Neural progenitor cell (in vitro differentiated cells): ENCODE data around the gene CLCN2. TPM values are rescaled to one million over a fixed set of nuclear protein-coding genes. Genes with fewer than 3 reads are reported as not detected.
A peak's percentile ranks its signal among the peaks of the same experiment; 100 is the strongest.
"Not testable (repeated sequence)": the region's sequence is repeated elsewhere in the genome, so short reads cannot be mapped to it uniquely, and the experiment has no call there.

Experiments
- DNase-seq: peaks from one replicate; pipeline ENCODE4 v3.0.0-alpha.2; 2016; ENCODE audit warnings: low spot score
- H2AFZ ChIP-seq: fragments of 200-600 bp; sonication (generic); replicated peaks from 2 replicates; pipeline ENCODE4 v1.6.1; 2016; ENCODE audit warnings: antibody characterized with exemption
- H3F3A ChIP-seq: fragments of 200-600 bp; sonication (generic); 2 replicates; pipeline ENCODE4 v1.6.1; 2016; ENCODE audit warnings: antibody characterized with exemption, low read depth
- H3K27ac ChIP-seq: fragments of 200-600 bp; sonication (generic); 2 replicates; pipeline ENCODE4 v1.5.1; 2016; ENCODE audit warnings: mild to moderate bottlenecking
- H3K27me3 ChIP-seq: fragments of 200-600 bp; sonication (generic); 2 replicates; pipeline ENCODE4 v1.6.1; 2016; ENCODE audit warnings: mild to moderate bottlenecking, moderate library complexity
- H3K36me3 ChIP-seq: fragments of 200-600 bp; sonication (generic); 2 replicates; pipeline ENCODE4 v1.5.1; 2016
- H3K4me1 ChIP-seq: fragments of 200-600 bp; sonication (generic); 2 replicates; pipeline ENCODE4 v1.6.1; 2016; ENCODE audit warnings: mixed run types
- H3K4me2 ChIP-seq: fragments of 200-600 bp; sonication (generic); 2 replicates; pipeline ENCODE4 v1.6.1; 2016
- H3K4me3 ChIP-seq: fragments of 200-600 bp; sonication (generic); 2 replicates; pipeline ENCODE4 v1.5.1; 2016
- H3K79me2 ChIP-seq: fragments of 200-600 bp; sonication (generic); 2 replicates; pipeline ENCODE4 v1.6.1; 2016; ENCODE audit warnings: low read depth
- H3K9ac ChIP-seq: fragments of 200-600 bp; sonication (generic); 2 replicates; pipeline ENCODE4 v1.6.1; 2016
- H3K9me3 ChIP-seq: fragments of 200-600 bp; sonication (generic); 2 replicates; pipeline ENCODE4 v1.5.1; 2016; ENCODE audit warnings: low read depth
- H4K20me1 ChIP-seq: fragments of 200-600 bp; sonication (generic); 2 replicates; pipeline ENCODE4 v1.6.1; 2016; ENCODE audit warnings: low read depth
- H3K27ac Mint-ChIP-seq: 3 replicates; pipeline ENCODE4 v1.8.0; 2021; ENCODE audit warnings: mixed read lengths
- H3K27me3 Mint-ChIP-seq: 2 replicates; pipeline ENCODE4 v1.8.0; 2022; ENCODE audit warnings: low read depth, mild to moderate bottlenecking, inconsistent platforms, moderate library complexity, mixed read lengths; ENCODE audit not compliant: insufficient read depth
- H3K36me3 Mint-ChIP-seq: 3 replicates; pipeline ENCODE4 v1.8.0; 2021; ENCODE audit warnings: mixed read lengths
- H3K4me1 Mint-ChIP-seq: 3 replicates; pipeline ENCODE4 v1.8.0; 2021; ENCODE audit warnings: mixed read lengths
- H3K4me3 Mint-ChIP-seq: 3 replicates; pipeline ENCODE4 v1.8.0; 2021; ENCODE audit warnings: mild to moderate bottlenecking, moderate library complexity, mixed read lengths
- H3K9me3 Mint-ChIP-seq: 3 replicates; pipeline ENCODE4 v1.8.0; 2020; ENCODE audit warnings: mixed read lengths
- CTCF ChIP-seq: fragments of 200-600 bp; sonication (generic); IDR thresholded peaks from 2 replicates; pipeline ENCODE4 v1.5.1; 2017; ENCODE audit warnings: antibody characterized with exemption, mild to moderate bottlenecking
- EZH2 ChIP-seq: fragments of 200-600 bp; sonication (generic); IDR thresholded peaks from 2 replicates; pipeline ENCODE4 v1.6.1; 2017; ENCODE audit warnings: antibody characterized with exemption, mild to moderate bottlenecking, moderate library complexity
- EZH2phosphoT487 ChIP-seq: fragments of 200-600 bp; sonication (generic); IDR thresholded peaks from 2 replicates; pipeline ENCODE4 v1.6.1; 2017; ENCODE audit warnings: antibody characterized with exemption
- total RNA-seq: library from RNA; depleted of rRNA; stranded (reverse); fragments of >200 nt; gene quantifications from 2 replicates; pipeline ENCODE4 v1.2.3, GENCODE V29; 2015; ENCODE audit warnings: low replicate concordance

CLCN2 gene
- total RNA-seq, 1 donor from 2014 or later: 16.5 TPM

GRCh38 chr3:184343200-184343876 is 18.1 kb downstream of the CLCN2 start:
- H3K4me3 ChIP-seq: no peak overlapping the region
- no peak overlapping the region for H2AFZ ChIP-seq
- no peak overlapping the region for H3K27ac ChIP-seq
- H3F3A ChIP-seq: peaks cover 35% of the 10 kb centered on the region
- H3K79me2 ChIP-seq: peaks cover 22% of the 10 kb centered on the region
- Mint-ChIP-seq H3K9me3 (no peaks in the 10 kb centered on the region), H3K27me3 (peaks cover 8% of the 10 kb centered on the region), H3K4me3 (peak overlapping the region; percentile 54), H3K27ac (no peak overlapping the region), H3K4me1 (peaks cover 33% of the 10 kb centered on the region), H3K36me3 (peaks cover 12% of the 10 kb centered on the region)
- TF ChIP-seq EZH2 (no peak), CTCF (no peak), EZH2phosphoT487 (no peak)
- no peaks in the 10 kb centered on the region for H3K27me3 ChIP-seq
- no peak overlapping the region for H3K9ac ChIP-seq
- DNase-seq: no peak
- H4K20me1 ChIP-seq: peaks cover 65% of the 10 kb centered on the region
- peaks cover 24% of the 10 kb centered on the region for H3K4me1 ChIP-seq
- H3K9me3 ChIP-seq: no peaks in the 10 kb centered on the region
- H3K4me2 ChIP-seq: no peak overlapping the region
- H3K36me3 ChIP-seq: no peaks in the 10 kb centered on the region

GRCh38 chr3:184341925-184342324 is 19.5 kb downstream of the CLCN2 start:
- Histone ChIP-seq H3K4me1 (peaks cover 33% of the 10 kb centered on the region), H3K27me3 (no peaks in the 10 kb centered on the region), H3K79me2 (peaks cover 37% of the 10 kb centered on the region), H3K4me2 (no peak overlapping the region), H3K36me3 (no peaks in the 10 kb centered on the region), H2AFZ (no peak overlapping the region), H3K4me3 (no peak overlapping the region), H3K9ac (no peak overlapping the region), H4K20me1 (peaks cover 79% of the 10 kb centered on the region), H3K27ac (no peak overlapping the region), H3F3A (peaks cover 48% of the 10 kb centered on the region), H3K9me3 (no peaks in the 10 kb centered on the region)
- H3K27me3 Mint-ChIP-seq: peaks cover 5% of the 10 kb centered on the region
- no peaks in the 10 kb centered on the region for H3K9me3 Mint-ChIP-seq
- DNase-seq: no peak
- peaks cover 10% of the 10 kb centered on the region for H3K36me3 Mint-ChIP-seq
- peaks cover 36% of the 10 kb centered on the region for H3K4me1 Mint-ChIP-seq
- no peak overlapping the region for H3K4me3 Mint-ChIP-seq
- TF ChIP-seq EZH2 (no peak), EZH2phosphoT487 (no peak), CTCF (no peak)
- H3K27ac Mint-ChIP-seq: no peak overlapping the region

GRCh38 chr3:184339451-184340135 is 21.8 kb downstream of the CLCN2 start:
- H3K4me3 ChIP-seq, H3K36me3 Mint-ChIP-seq, H3K27ac Mint-ChIP-seq, H3K9ac ChIP-seq, H3K27me3 ChIP-seq, DNase-seq, H3K9me3 Mint-ChIP-seq, H3K4me2 ChIP-seq, H3K9me3 ChIP-seq, H3K27ac ChIP-seq, H2AFZ ChIP-seq, H3K36me3 ChIP-seq, H3K27me3 Mint-ChIP-seq, H3K4me3 Mint-ChIP-seq: not testable (repeated sequence)
- peaks cover 35% of the 10 kb centered on the region for H3K4me1 Mint-ChIP-seq
- H3K79me2 ChIP-seq: peaks cover 44% of the 10 kb centered on the region
- peaks cover 47% of the 10 kb centered on the region for H3F3A ChIP-seq
- H3K4me1 ChIP-seq: peaks cover 21% of the 10 kb centered on the region
- peaks cover 76% of the 10 kb centered on the region for H4K20me1 ChIP-seq

GRCh38 chr3:184339001-184339400 is 22.4 kb downstream of the CLCN2 start:
- Histone ChIP-seq H3K4me1 (peaks cover 21% of the 10 kb centered on the region), H3K36me3 (no peaks in the 10 kb centered on the region), H3K9ac (no peak overlapping the region), H3K4me3 (peak overlapping the region; percentile 37), H3K27ac (no peak overlapping the region), H3K79me2 (peaks cover 44% of the 10 kb centered on the region), H3K27me3 (no peaks in the 10 kb centered on the region), H4K20me1 (peaks cover 79% of the 10 kb centered on the region), H3K9me3 (no peaks in the 10 kb centered on the region), H3F3A (peaks cover 53% of the 10 kb centered on the region), H2AFZ (no peak overlapping the region), H3K4me2 (peak overlapping the region; percentile 77)
- Mint-ChIP-seq H3K4me3 (peak overlapping the region; percentile 52), H3K27me3 (peaks cover 3% of the 10 kb centered on the region), H3K36me3 (peaks cover 12% of the 10 kb centered on the region), H3K4me1 (peaks cover 35% of the 10 kb centered on the region), H3K27ac (peak overlapping the region; percentile 68), H3K9me3 (no peaks in the 10 kb centered on the region)
- TF ChIP-seq EZH2 (no peak), EZH2phosphoT487 (no peak), CTCF (no peak)
- no peak for DNase-seq
